GM12878 (cell line): Measurements from ENCODE around the gene ATF2. TPM values are rescaled to one million over a fixed set of nuclear protein-coding genes. Genes with fewer than 3 reads are reported as not detected.

Source experiments
- ATAC-seq: fragments of 200-7000 bp; cut with Tn5 transposase; 3 replicates; pipeline ENCODE4 v1.9.1; 2020; ENCODE audit warnings: mild to moderate bottlenecking, moderate library complexity
- BruUV-seq: library from RNA; stranded (reverse); fragments of 400-500 nt; replicated peaks from 2 replicates; lab custom pipeline; 2021; lab: Mats Ljungman, UMichigan
- CTCF ChIA-PET: fragments of 300-600 bp; sonication (Branson Sonifier 250); formaldehyde crosslinking; extraction: SDS; loops from one replicate; lab custom pipeline; 2021; ENCODE audit warnings: inconsistent platforms; lab: Yijun Ruan, JAX
- POLR2A ChIA-PET: fragments of 350-600 bp; formaldehyde crosslinking; extraction: SDS; loops from one replicate; lab custom pipeline; 2021; ENCODE audit warnings: inconsistent platforms; lab: Charles Lee
- RAD21 ChIA-PET: fragments of 300-600 bp; sonication (Branson Sonifier 250); formaldehyde crosslinking; loops from one replicate; lab custom pipeline; 2023; ENCODE audit warnings: antibody characterized with exemption; ENCODE audit not compliant: unreplicated experiment; lab: Charles Lee
- SMC1A ChIA-PET: fragments of 300-600 bp; sonication (Branson Sonifier 250); formaldehyde crosslinking; loops from one replicate; lab custom pipeline; 2023; ENCODE audit not compliant: unreplicated experiment, uncharacterized antibody; lab: Charles Lee
- DNase-seq: peaks from one replicate; pipeline ENCODE4 v3.0.0-alpha.2; 2011; ENCODE audit warnings: low read depth, low spot score
- FAIRE-seq: peaks from 3 replicates; lab custom pipeline; 2011; peaks lifted over from hg19 to GRCh38; lab: Jason Lieb, UNC
- H2AFZ ChIP-seq: 2 replicates; pipeline ENCODE4 v1.6.0; 2011; ENCODE audit warnings: low read depth, low read length, control low read depth; ENCODE audit not compliant: control insufficient read depth
- H3K27ac ChIP-seq: 2 replicates; pipeline ENCODE4 v1.5.1; 2011; ENCODE audit warnings: control low read depth; ENCODE audit not compliant: control insufficient read depth, insufficient read depth
- H3K27me3 ChIP-seq, 2 experiments: replicated peaks in 1 of 2; 2 replicates each; pipeline versions ENCODE4 v1.6.0 to v1.6.1; 2011; ENCODE audit warnings: low read length in 1 of 2; ENCODE audit not compliant: control insufficient read depth in 2 of 2, insufficient read depth in 2 of 2
- H3K36me3 ChIP-seq, 2 experiments: 2 replicates each; pipeline ENCODE4 v1.5.1; 2011; ENCODE audit warnings: low read length in 1 of 2; ENCODE audit not compliant: control insufficient read depth in 2 of 2, insufficient read depth in 2 of 2
- H3K4me1 ChIP-seq: 2 replicates; pipeline ENCODE4 v1.6.1; 2011; ENCODE audit warnings: mild to moderate bottlenecking, low read length, moderate library complexity, mixed read lengths; ENCODE audit not compliant: control insufficient read depth, insufficient read depth
- H3K4me2 ChIP-seq: 2 replicates; pipeline ENCODE4 v1.6.0; 2011; ENCODE audit warnings: control low read depth; ENCODE audit not compliant: control insufficient read depth, insufficient read depth
- H3K4me3 ChIP-seq: fragments of 200-600 bp; sonication (generic); 2 replicates; pipeline ENCODE4 v1.5.1; 2016
- H3K79me2 ChIP-seq: 2 replicates; pipeline ENCODE4 v1.6.0; 2011; ENCODE audit warnings: low read length; ENCODE audit not compliant: control insufficient read depth, insufficient read depth
- H3K9ac ChIP-seq: 2 replicates; pipeline ENCODE4 v1.8.0; 2011; ENCODE audit warnings: low read length, control low read depth, mixed read lengths; ENCODE audit not compliant: control insufficient read depth, insufficient read depth
- H3K9me3 ChIP-seq: replicated peaks from 3 replicates; pipeline ENCODE4 v1.5.1; 2011; ENCODE audit warnings: mild to moderate bottlenecking, low read length; ENCODE audit not compliant: control insufficient read depth, insufficient read depth
- H4K20me1 ChIP-seq: 2 replicates; pipeline ENCODE4 v1.6.0; 2011; ENCODE audit not compliant: control insufficient read depth, insufficient read depth
- BCLAF1 ChIP-seq: fragments of 450-650 bp; IDR thresholded peaks from 2 replicates; pipeline ENCODE4 v1.6.1; 2017; ENCODE audit warnings: antibody characterized with exemption, mild to moderate bottlenecking, moderate library complexity
- CHD4 ChIP-seq: fragments of 200-600 bp; sonication (generic); IDR thresholded peaks from 2 replicates; pipeline ENCODE4 v1.6.1; 2016; ENCODE audit warnings: mild to moderate bottlenecking
- CREB1 ChIP-seq: IDR thresholded peaks from 2 replicates; pipeline ENCODE4 v1.6.1; 2012; ENCODE audit warnings: low read depth, mild to moderate bottlenecking, inconsistent platforms
- CTCF ChIP-seq, 3 experiments: IDR thresholded peaks in 2 of 3; conservative IDR thresholded peaks in 1 of 3; 2 replicates each; pipeline ENCODE4 v1.5.1; 2011; ENCODE audit warnings: low read depth in 3 of 3, low read length in 3 of 3, mild to moderate bottlenecking in 3 of 3, control low read depth in 2 of 3, moderate library complexity in 2 of 3, inconsistent platforms in 1 of 3, mixed read lengths in 1 of 3; ENCODE audit not compliant: control insufficient read depth in 2 of 3, insufficient read depth in 1 of 3; ENCODE audit errors: extremely low read depth in 1 of 3
- IKZF1 ChIP-seq: fragments of 450-650 bp; conservative IDR thresholded peaks from 2 replicates; pipeline ENCODE4 v1.6.1; 2017; ENCODE audit warnings: antibody characterized with exemption, mild to moderate bottlenecking
- LARP7 ChIP-seq: fragments of 450-650 bp; IDR thresholded peaks from 2 replicates; pipeline ENCODE4 v1.6.1; 2017; ENCODE audit warnings: mild to moderate bottlenecking
- RAD21 ChIP-seq: IDR thresholded peaks from 2 replicates; pipeline ENCODE4 v1.6.1; 2011; ENCODE audit warnings: mild to moderate bottlenecking, low read depth, low read length, moderate library complexity; ENCODE audit not compliant: insufficient read depth
- RFX5 ChIP-seq: IDR thresholded peaks from 2 replicates; pipeline ENCODE4 v1.6.1; 2011; ENCODE audit warnings: low read depth, low read length, improper control_type of control experiment
- SMC3 ChIP-seq: IDR thresholded peaks from 2 replicates; pipeline ENCODE4 v1.6.1; 2011; ENCODE audit warnings: low read length, improper control_type of control experiment, borderline replicate concordance
- SUZ12 ChIP-seq: fragments of 200-600 bp; sonication (generic); IDR thresholded peaks from one replicate; pipeline ENCODE4 v1.6.1; 2018; ENCODE audit warnings: antibody characterized with exemption, mild to moderate bottlenecking; ENCODE audit not compliant: unreplicated experiment
- WGBS: methylation state at CpG from one replicate; pipeline ENCODE4 v1.1.6; 2016; ENCODE audit warnings: low lambda C conversion rate; ENCODE audit not compliant: insufficient replicate concordance, insufficient coverage; ENCODE audit errors: missing lambda C conversion rate; 5-methylcytosine and 5-hydroxymethylcytosine counted together
- in situ Hi-C: fragments of 300-500 bp; cut with MboI; formaldehyde crosslinking; loops from 9 replicates; pipeline ENCODE4 v1.14.3; 2018; ENCODE audit warnings: mixed read lengths
- intact Hi-C: fragments of 100-400 bp; cut with micrococcal nuclease; formaldehyde crosslinking; loops from one replicate; pipeline ENCODE4 v1.14.2; 2022; ENCODE audit not compliant: unreplicated experiment
- polyA plus RNA-seq, 11 experiments: library from polyadenylated mRNA; depleted of rRNA in 4 of 11; unstranded in 6 of 11; stranded (reverse) in 5 of 11; fragments of >200 nt; fragmentation: Nextera tagmentation in 4 of 11; fragmentation: Illumina TruSeq in 1 of 11; extraction: Ambion mirVana in 4 of 11; extraction: Trizol in 1 of 11; gene quantifications; 1 replicate in 1 of 11; 2 replicates in 10 of 11; pipeline versions ENCODE4 v1.2.1 to v1.2.3, GENCODE V29; 2011 to 2016; ENCODE audit warnings: inconsistent platforms in 2 of 11, missing spikeins in 2 of 11, low read depth in 1 of 11
- total RNA-seq, 4 experiments: library from RNA; depleted of rRNA in 3 of 4; stranded (reverse); fragments of >200 nt in 3 of 4; fragmentation: Illumina TruSeq in 1 of 4; extraction: Trizol in 1 of 4; gene quantifications; 2 replicates each; pipeline versions ENCODE4 v1.2.1 to v1.2.3, GENCODE V29; 2013 to 2021

The ATF2 gene
- total and polyA plus RNA-seq, 10 of the 15 experiments (the other 5 are each of a cell fraction or from before 2014, with no cell fraction given): 10.3 to 78.0 (median 36.0) TPM

DNA sequence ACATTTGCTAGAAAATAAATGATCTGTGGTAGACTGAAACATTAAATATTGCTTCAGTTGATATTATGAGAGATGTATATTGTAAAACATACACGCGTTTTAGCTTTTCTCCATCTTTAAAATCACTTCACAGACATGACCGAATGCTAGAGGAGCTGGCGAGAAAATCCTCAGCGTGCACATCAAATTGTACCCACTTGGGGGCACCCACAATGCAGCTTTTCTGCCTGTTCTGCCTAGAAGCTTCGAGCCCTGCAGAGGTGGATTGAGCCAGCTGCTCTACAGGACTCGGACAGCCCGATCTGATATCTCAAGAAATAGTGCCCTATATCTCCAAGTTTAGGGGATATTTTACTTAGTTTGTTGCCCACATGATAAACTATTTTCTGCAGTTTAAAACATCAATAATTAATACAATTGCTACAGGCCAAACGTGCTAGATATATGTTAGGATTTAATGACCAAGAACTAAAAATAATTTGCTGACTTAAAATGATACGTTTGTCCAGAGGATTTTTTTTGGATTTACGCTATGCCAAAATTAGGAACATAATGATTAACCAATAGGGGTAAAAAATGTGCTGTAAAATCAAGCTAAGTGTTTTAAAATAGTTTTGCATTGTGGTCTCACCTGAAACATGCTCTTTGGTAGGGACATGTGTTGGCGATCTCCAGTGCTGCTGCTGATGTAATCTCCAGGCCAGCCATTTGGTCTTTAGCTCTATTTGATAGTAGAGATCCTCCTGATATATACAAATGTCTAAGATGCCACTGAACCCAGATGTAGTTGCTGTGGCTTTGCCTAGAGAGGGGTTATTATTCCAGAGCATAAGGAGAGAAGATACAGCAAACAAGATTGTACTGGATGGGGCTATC is 35.9 kb upstream of the ATF2 start:
- intact Hi-C loops (loop anchor here (1.0 kb wide), 1 partner anchor 78 kb away; no protein-coding TSS in a partner anchor), in situ Hi-C loops (no loop called here)
- ChIA-PET CTCF (interaction anchor here (0.9 to 3.3 kb wide), 20 partner anchors 9 to 455 kb away, joined by 3 to 12 read pairs (median 4); partner anchors contain the start of gene ATF2), SMC1A (interaction anchor here (0.5 to 1.4 kb wide), 8 partner anchors 22 to 393 kb away, joined by 3 to 6 read pairs (median 3); partner anchors contain the start of gene ATF2), RAD21 (interaction anchor here (0.6 to 2.1 kb wide), 5 partner anchors 87 to 893 kb away, joined by 3 to 4 read pairs (median 4); no protein-coding TSS in a partner anchor), POLR2A (interaction anchor here (1.2 kb wide), 1 partner anchor 94 kb away, joined by 3 read pairs; no protein-coding TSS in a partner anchor)
- peak; percentile 81 for FAIRE-seq
- H3K9me3 ChIP-seq: no peaks in the 10 kb centered on the region; the same call in 2 of the 3 replicates
- no TSS peak for BruUV-seq
- no peaks in the 10 kb centered on the region for H3K36me3 ChIP-seq
- peak; percentile 98 for ATAC-seq
- DNase-seq: no peak
- no peak overlapping the region for H2AFZ ChIP-seq
- H4K20me1 ChIP-seq: no peaks in the 10 kb centered on the region
- TF ChIP-seq CTCF (IDR thresholded peaks at IDR 0.05 in 2 of 3, conservative IDR thresholded peaks at IDR 0.05 in 1 of 3; ENCODE audit: control insufficient read depth in 2 of 3, extremely low read depth in 1 of 3, insufficient read depth in 1 of 3, low read depth in 3 of 3, low read length in 3 of 3) (peak; percentile 53 to 55 (median 55)), SMC3 (peak; percentile 42; the same call in 1 of the 2 replicates), LARP7 (no peak), CHD4 (no peak), CREB1 (no peak), RFX5 (no peak), SUZ12 (no peak), IKZF1 (no peak), BCLAF1 (no peak), RAD21 (peak; percentile 55)
- H3K9ac ChIP-seq: no peak overlapping the region
- H3K79me2 ChIP-seq: no peaks in the 10 kb centered on the region
- H3K27ac ChIP-seq: no peak overlapping the region
- 9% methylated on average over 12 of the region's 12 CpGs for WGBS
- no peaks in the 10 kb centered on the region for H3K27me3 ChIP-seq
- H3K4me1 ChIP-seq: no peaks in the 10 kb centered on the region
- no peak overlapping the region for H3K4me2 ChIP-seq
- H3K4me3 ChIP-seq: no peak overlapping the region
